Measurements from ENCODE around the gene TRIM73.
"Not testable (repeated sequence)": the region's sequence is repeated elsewhere in the genome, so short reads cannot be mapped to it uniquely, and the experiment has no call there.

- TF ChIP-seq CTCF (IDR thresholded peaks at IDR 0.05) = 0 out of 2 replicates have a peak, but pooled peaks have one; percentile 5
- TF ChIP-seq ZFX (IDR thresholded peaks at IDR 0.05; ENCODE audit: borderline replicate concordance) = not testable (repeated sequence)
These were observed at the start of gene TRIM73 for GRCh38 chr7:75395329-75395728.

Measured in 22Rv1 (cell line).